Activated T-cell treated with anti-CD3 and anti-CD28 coated beads, Interleukin-2, amount 50 U/mL, for 72 hours (primary cell): ENCODE results near the gene OGFR. TPM values are rescaled to one million over a fixed set of nuclear protein-coding genes. Genes with fewer than 3 reads are reported as not detected.

Source experiments
- ATAC-seq, 2 donors: fragments of 150-1000 bp; cut with Tn5 transposase; replicated peaks in 1 of 2; 2 replicates each; pipeline ENCODE4 v1.10.0; 2021; ENCODE audit warnings: moderate library complexity in 2 of 2, mild to moderate bottlenecking in 1 of 2
- DNase-seq, 2 donors: peaks; one replicate each; pipeline ENCODE4 v3.0.0; 2021 to 2022; ENCODE audit warnings: mixed read lengths in 1 of 2
- H3K27ac Mint-ChIP-seq: one replicate; pipeline ENCODE4 v1.8.0; 2022; ENCODE audit warnings: mild to moderate bottlenecking, moderate library complexity, mixed read lengths
- H3K27me3 Mint-ChIP-seq: one replicate; pipeline ENCODE4 v1.8.0; 2022; ENCODE audit warnings: low read depth, mixed read lengths
- H3K36me3 Mint-ChIP-seq, 2 donors: one replicate each; pipeline ENCODE4 v1.8.0; 2022; ENCODE audit warnings: mixed read lengths in 2 of 2, mild to moderate bottlenecking in 1 of 2; ENCODE audit not compliant: insufficient read depth in 2 of 2
- H3K4me1 Mint-ChIP-seq: one replicate; pipeline ENCODE4 v1.8.0; 2022; ENCODE audit warnings: low read depth, mixed read lengths
- H3K4me3 Mint-ChIP-seq, 2 donors: one replicate each; pipeline ENCODE4 v1.8.0; 2022; ENCODE audit warnings: mild to moderate bottlenecking in 2 of 2, mixed read lengths in 2 of 2, moderate library complexity in 2 of 2
- H3K9me3 Mint-ChIP-seq, 2 donors: one replicate each; pipeline ENCODE4 v1.8.0; 2022; ENCODE audit warnings: mixed read lengths in 2 of 2
- total RNA-seq, 2 donors: library from RNA; stranded (reverse); gene quantifications; one replicate each; pipeline ENCODE4 v1.2.3, GENCODE V29; 2022

OGFR gene
- total RNA-seq, 2 donors from 2014 or later: 42.9 to 44.9 TPM

DNA sequence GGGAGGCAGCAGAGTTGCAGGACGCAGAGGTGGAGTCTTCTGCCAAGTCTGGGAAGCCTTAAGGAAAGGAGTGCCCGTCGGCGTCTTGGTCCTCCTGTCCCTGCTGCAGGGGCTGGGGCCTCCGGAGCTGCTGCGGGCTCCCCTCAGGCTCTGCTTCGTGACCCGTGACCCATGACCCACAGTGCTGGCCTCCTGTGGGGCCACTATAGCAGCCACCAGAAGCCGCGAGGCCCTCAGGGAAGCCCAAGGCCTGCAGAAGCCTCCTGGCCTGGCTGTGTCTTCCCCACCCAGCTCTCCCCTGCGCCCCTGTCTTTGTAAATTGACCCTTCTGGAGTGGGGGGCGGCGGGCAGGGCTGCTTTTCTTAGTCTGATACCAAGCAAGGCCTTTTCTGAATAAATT is 9.0 kb downstream of the OGFR start:
- H3K27ac Mint-ChIP-seq: no peak overlapping the region
- ATAC-seq: no peak
- H3K9me3 Mint-ChIP-seq: no peaks in the 10 kb centered on the region
- peaks cover 0 to 3% of the 10 kb centered on the region in 2 donors for H3K36me3 Mint-ChIP-seq
- H3K4me3 Mint-ChIP-seq: no peak overlapping the region
- DNase-seq: no peak
- peaks cover 7% of the 10 kb centered on the region for H3K4me1 Mint-ChIP-seq
- peaks cover 17% of the 10 kb centered on the region for H3K27me3 Mint-ChIP-seq

DNA sequence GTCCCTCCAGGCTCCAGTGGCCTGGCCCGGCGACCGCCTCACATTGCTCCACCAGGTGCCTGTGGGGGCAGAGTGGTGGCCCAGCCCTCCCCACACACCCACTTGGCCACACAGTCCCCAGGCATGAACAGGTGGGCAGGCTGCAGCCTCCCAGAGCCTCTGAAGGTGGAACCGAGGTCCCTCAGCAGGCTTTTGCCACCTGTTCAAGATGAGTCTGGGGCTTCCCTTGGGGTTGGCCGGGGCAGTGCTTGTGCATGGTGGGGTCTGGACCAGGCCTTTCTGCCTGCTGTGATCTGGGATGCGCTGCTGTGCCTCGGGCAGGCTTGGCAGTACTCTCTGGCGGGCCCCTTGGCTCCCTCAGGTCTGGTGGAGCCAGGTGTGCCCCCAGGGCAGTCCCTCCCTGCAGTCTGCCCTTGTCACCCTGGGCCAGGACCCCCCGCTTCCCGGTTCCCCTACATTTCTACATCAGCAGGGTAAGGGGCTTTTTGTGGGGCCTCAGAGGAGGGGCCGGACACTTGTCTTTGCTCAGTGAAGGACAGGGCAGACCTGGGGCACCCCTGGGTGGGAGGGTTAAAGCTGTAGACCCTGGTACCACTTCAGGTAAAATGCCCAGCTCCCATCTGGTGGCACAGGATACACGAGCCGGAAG is 9.5 kb downstream of the OGFR start:
- no peak overlapping the region for H3K4me3 Mint-ChIP-seq
- no peak overlapping the region for H3K27ac Mint-ChIP-seq

DNA sequence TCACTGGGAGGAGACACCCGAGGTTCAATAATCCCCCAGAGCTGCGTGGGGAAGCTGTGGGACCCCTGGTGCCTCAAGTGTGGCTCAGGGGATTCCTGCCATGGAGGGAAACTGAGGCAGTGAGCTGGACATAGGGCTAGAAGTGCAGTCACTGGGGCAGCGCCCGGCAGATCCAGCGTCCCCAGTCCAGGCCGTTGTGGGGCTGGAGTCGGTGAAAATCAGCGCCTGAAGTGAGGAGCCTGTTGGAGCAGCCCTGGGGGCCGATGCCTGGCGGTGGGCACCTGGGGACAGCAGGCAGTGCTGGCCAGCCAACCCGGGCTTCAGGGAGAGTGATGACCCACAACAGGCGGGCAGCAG is 10.1 kb downstream of the OGFR start:
- DNase-seq: no peak
- no peaks in the 10 kb centered on the region for H3K9me3 Mint-ChIP-seq
- peaks cover 7% of the 10 kb centered on the region for H3K4me1 Mint-ChIP-seq
- H3K27me3 Mint-ChIP-seq: peaks cover 17% of the 10 kb centered on the region
- ATAC-seq: no peak
- H3K4me3 Mint-ChIP-seq: no peak overlapping the region
- no peak overlapping the region for H3K27ac Mint-ChIP-seq
- H3K36me3 Mint-ChIP-seq: peaks cover 0 to 3% of the 10 kb centered on the region in 2 donors

More for the DNA sequence above, 9.5 kb downstream of the OGFR start:
- DNase-seq (no peak), ATAC-seq (no peak)
- Mint-ChIP-seq H3K4me1 (peaks cover 7% of the 10 kb centered on the region), H3K9me3 (no peaks in the 10 kb centered on the region), H3K36me3 (peaks cover 0 to 3% of the 10 kb centered on the region in 2 donors), H3K27me3 (peaks cover 17% of the 10 kb centered on the region)

DNA sequence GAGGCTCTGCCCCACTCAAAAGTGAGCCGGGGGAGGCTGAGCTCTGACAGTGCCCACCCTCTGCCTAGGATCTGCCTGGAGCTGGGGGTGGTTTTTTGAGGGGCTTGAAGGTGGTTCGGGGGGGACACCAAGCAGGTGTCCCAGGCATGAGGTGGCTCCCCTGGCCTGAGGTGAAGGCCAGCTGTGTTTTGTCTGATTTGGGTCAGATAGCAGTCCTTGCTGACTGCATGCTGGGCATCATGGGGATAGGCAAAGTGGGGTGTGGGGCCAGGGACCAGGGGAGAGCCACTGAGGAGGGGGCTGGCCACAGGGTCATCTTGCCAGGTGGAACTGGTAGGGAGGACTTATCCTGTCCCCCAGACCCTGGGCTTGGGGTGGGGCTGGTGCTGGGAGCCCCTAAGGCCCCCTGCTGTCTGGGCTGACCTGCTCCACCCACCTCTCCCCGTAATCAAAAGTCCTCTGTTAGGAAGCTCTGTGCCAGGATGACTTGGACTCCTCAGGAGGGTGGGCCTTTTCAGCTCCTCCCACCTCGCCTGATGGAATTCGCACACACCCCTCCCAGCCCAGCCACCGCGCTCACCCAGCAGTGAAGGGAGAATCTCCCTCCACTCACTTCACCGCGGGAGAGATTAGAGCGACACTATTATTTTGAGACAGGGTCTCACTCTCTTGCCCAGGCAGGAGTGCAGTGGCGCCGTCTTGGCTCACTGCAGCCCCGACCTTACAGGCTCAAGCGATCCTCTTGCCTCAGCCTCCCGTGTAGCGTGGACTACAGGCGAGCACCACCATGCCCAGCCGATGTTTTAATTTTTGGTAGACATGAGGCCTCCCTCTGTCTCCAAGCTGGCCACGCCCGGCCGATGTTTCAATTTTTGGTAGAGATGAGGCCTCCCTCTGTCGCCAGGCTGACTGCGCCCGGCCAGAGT is 10.7 kb downstream of the OGFR start:
- Mint-ChIP-seq H3K27me3 (peaks cover 17% of the 10 kb centered on the region), H3K4me3 (no peak overlapping the region), H3K4me1 (peaks cover 7% of the 10 kb centered on the region), H3K27ac (no peak overlapping the region), H3K36me3 (peaks cover 0 to 3% of the 10 kb centered on the region in 2 donors), H3K9me3 (no peaks in the 10 kb centered on the region)
- no peak for DNase-seq
- no peak for ATAC-seq

DNA sequence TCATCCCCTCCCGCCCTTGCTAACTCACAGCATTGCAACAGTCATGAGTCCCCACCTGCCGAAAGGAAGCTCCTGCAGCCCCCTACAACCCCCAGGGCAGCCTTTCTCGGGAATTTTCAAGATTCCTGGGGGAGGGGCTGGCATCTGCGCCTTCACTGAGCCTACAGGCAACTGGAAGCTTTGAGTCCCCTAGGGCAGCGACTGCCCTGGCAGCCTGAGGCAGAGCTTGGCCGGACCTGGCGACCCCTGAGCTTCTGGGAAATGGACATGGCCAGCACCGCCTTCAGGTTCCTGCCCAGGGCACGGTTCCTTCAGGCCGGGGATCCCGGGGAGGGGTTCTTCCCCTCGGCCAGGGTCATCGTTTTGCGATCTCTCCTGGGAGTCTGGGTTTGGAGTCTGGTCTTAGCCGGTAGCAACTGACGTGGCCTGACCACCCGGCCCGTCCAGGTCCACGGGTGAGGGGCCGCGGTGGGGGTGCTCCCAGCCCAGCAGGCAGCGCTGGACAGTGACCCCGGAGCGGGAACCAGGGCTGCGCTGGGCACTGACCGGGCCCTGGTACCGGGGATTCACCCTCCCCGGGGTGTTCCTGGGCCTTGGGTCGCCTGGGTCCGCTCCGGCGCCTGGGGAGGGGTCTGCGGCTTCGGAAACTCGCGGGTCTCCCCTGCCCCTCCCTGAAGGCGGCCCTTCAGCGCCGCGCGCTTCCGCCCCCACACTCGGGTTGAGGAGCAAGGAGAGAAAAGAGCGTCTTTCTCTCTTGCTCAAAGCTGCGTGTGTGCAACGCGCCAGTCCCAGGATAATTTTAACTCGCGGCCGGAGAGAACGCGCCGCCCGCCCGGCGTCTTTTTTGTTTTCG is 11.6 kb downstream of the OGFR start:
- Mint-ChIP-seq H3K27me3 (peaks cover 17% of the 10 kb centered on the region), H3K4me1 (peaks cover 7% of the 10 kb centered on the region), H3K4me3 (peak overlapping the region in 1 of 2 donors; percentile 61), H3K27ac (no peak overlapping the region), H3K9me3 (no peaks in the 10 kb centered on the region), H3K36me3 (peaks cover 0 to 3% of the 10 kb centered on the region in 2 donors)
- ATAC-seq (peak in 1 of 2 donors; percentile 46), DNase-seq (no peak)

GRCh38 chr20:62816884-62817873 is 12.5 kb downstream of the OGFR start, which contains the start of gene COL9A3:
Gene COL9A3, plus strand, starts transcription at chr20:62817050. Its CDS starts 15 bp downstream, at chr20:62817065.
- H3K4me3 Mint-ChIP-seq: peak within 1 kb of the TSS in 1 of 2 donors; percentile 61
- ATAC-seq (peak; percentile 30 to 43), DNase-seq (no peak)
- H3K9me3 Mint-ChIP-seq: no peaks in the 10 kb centered on the region
- H3K27me3 Mint-ChIP-seq: peaks cover 17% of the 10 kb centered on the region
- H3K4me1 Mint-ChIP-seq: peaks cover 7% of the 10 kb centered on the region
- H3K27ac Mint-ChIP-seq: no peak within 1 kb of the TSS
- H3K36me3 Mint-ChIP-seq: no peaks in the 10 kb centered on the region

- H3K36me3 Mint-ChIP-seq: no peaks in the 10 kb centered on the region
- H3K9me3 Mint-ChIP-seq: no peaks in the 10 kb centered on the region
- peak overlapping the region in 1 of 2 donors; percentile 52 for H3K4me3 Mint-ChIP-seq
- no peak for ATAC-seq
- peaks cover 7% of the 10 kb centered on the region for H3K4me1 Mint-ChIP-seq
- H3K27ac Mint-ChIP-seq: no peak overlapping the region
- DNase-seq: no peak
- H3K27me3 Mint-ChIP-seq: peaks cover 17% of the 10 kb centered on the region
Observed at GRCh38 chr20:62817975-62818591, 13.4 kb downstream of the OGFR start.

DNA sequence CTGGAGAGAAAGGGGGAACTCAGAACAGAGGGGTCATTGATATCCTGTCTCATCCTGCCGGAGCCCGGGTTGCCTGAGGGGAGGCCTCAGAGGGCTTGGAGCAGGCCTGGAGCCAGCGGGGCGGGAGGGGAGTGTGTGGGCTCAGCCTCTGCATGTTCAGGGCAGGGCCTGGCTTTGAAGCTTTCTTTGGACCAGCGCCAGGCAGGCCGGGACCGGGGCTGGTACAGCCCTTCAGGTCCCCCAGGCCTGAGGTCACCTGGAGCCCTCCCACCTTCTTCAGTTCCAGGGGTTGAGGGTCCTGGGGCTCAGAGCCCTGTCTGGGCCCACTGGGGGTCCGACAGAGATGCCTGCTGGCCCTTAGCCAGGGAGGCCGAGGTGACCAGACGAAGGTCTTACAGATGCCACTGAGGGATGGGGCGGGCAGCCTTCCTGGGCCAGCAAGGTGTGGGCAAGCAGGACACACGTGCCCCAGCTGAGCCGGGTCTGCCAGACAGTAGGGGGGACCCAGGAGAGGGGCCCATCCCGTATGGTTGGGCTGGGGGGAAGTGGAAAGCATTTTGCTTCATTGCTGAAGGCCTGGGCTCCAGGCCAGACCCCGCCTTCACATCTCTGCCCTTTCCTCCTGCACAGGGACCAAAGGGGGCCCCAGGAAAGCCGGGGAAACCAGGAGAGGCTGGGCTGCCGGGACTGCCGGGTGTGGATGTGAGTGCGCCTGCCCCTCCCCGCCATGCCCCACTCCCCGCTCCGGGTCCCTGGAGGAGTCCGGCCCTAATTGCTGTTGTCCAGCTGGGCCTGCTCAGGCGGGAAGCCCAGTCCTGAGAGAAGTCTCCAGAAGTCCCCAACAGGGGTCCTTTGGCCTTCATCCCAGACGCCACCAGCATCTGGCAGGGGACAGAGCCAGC is 14.2 kb downstream of the OGFR start:
- no peak for ATAC-seq
- Mint-ChIP-seq H3K9me3 (no peaks in the 10 kb centered on the region), H3K27me3 (peaks cover 17% of the 10 kb centered on the region), H3K4me3 (no peak overlapping the region), H3K36me3 (no peaks in the 10 kb centered on the region), H3K27ac (no peak overlapping the region), H3K4me1 (peaks cover 7% of the 10 kb centered on the region)
- DNase-seq: no peak

- Mint-ChIP-seq H3K27me3 (peaks cover 15% of the 10 kb centered on the region), H3K27ac (no peak overlapping the region), H3K4me1 (peaks cover 7% of the 10 kb centered on the region), H3K36me3 (no peaks in the 10 kb centered on the region), H3K9me3 (no peaks in the 10 kb centered on the region), H3K4me3 (no peak overlapping the region)
- ATAC-seq: no peak
- DNase-seq: no peak
Observed at GRCh38 chr20:62819494-62820174, 15.0 kb downstream of the OGFR start.

DNA sequence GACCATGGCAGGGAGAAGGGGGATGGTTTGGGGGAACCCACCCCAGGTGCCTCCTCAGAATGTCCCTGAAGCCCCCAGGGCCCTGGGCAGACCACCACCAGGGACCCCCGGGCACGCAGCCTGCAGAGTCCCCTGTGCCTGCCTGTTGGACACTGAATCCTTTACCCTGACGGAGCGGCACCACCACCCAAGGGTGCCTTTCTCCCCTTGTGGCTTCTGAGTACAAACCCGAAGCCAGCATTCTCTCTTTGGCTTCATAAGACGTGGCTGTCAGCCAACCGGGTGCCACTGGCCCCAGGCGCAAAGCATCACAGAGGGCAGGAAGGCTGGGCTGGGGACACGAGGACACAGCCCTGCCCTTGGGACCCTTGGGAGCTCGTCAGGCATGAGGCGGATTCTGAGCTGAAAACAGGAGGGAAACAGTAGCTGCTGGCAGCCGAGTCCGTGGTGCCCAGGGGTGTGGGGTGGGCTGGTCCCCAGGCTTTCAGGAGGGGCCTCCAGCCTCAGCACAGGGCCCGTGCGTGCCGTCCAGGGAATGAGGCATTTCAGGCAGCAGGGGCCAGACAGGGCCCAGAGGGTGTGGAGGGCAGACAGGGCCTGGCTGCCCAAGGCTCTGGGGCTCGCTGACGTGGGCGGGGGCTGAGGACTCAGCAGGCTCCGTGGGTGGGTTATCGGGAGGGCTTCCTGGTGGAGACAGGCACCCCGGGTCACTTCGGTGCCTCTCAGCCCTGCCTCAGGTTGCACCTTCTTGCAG is 15.8 kb downstream of the OGFR start:
- Mint-ChIP-seq H3K27me3 (peaks cover 8% of the 10 kb centered on the region), H3K36me3 (no peaks in the 10 kb centered on the region), H3K4me3 (no peak overlapping the region), H3K27ac (no peak overlapping the region), H3K9me3 (no peaks in the 10 kb centered on the region), H3K4me1 (peaks cover 7% of the 10 kb centered on the region)
- no peak for DNase-seq
- ATAC-seq: no peak
